HepG2 (cell line): ENCODE results near the gene SYMPK. TPM values are rescaled to one million over a fixed set of nuclear protein-coding genes. Genes with fewer than 3 reads are reported as not detected.

ENCODE experiments used
- CHD2 ChIP-seq: IDR thresholded peaks from 2 replicates; pipeline ENCODE4 v1.6.1; 2011; ENCODE audit warnings: low read depth, low read length, improper control_type of control experiment
- SKI ChIP-seq: fragments of 450-650 bp; IDR thresholded peaks from one replicate; pipeline ENCODE4 v1.6.1; 2018; ENCODE audit warnings: mild to moderate bottlenecking; ENCODE audit not compliant: partially characterized antibody
- SOX6 ChIP-seq, 2 experiments: fragments of 450-650 bp in 1 of 2; sonication (generic) in 1 of 2; formaldehyde crosslinking in 1 of 2; IDR thresholded peaks; 2 replicates each; pipeline versions ENCODE4 v1.4.0 to v1.6.1; 2017 to 2020; ENCODE audit warnings: antibody characterized with exemption in 1 of 2, mild to moderate bottlenecking in 1 of 2, missing genetic modification reagents in 1 of 2
- TBP ChIP-seq: sonication (generic); formaldehyde crosslinking; IDR thresholded peaks from 2 replicates; pipeline ENCODE4 v1.5.0; 2020; ENCODE audit warnings: missing genetic modification reagents
- ZNF326 ChIP-seq: sonication (generic); formaldehyde crosslinking; IDR thresholded peaks from 2 replicates; pipeline ENCODE4 v1.4.0; 2020; ENCODE audit warnings: missing genetic modification reagents, borderline replicate concordance
- ZNF34 ChIP-seq: sonication (generic); formaldehyde crosslinking; IDR thresholded peaks from 2 replicates; pipeline ENCODE4 v1.4.0; 2020; ENCODE audit warnings: mild to moderate bottlenecking, missing genetic modification reagents, borderline replicate concordance
- ZNF564 ChIP-seq: sonication (generic); formaldehyde crosslinking; IDR thresholded peaks from 2 replicates; pipeline ENCODE4 v1.8.1; 2023; ENCODE audit warnings: mild to moderate bottlenecking, missing genetic modification reagents
- ZNF652 ChIP-seq: IDR thresholded peaks from 2 replicates; pipeline ENCODE4 v1.6.1; 2016; ENCODE audit warnings: low read depth, borderline replicate concordance
- ZSCAN25 ChIP-seq: sonication (generic); formaldehyde crosslinking; IDR thresholded peaks from 2 replicates; pipeline ENCODE4 v1.8.0; 2022; ENCODE audit warnings: mild to moderate bottlenecking, missing genetic modification reagents
- polyA plus RNA-seq, 8 experiments: library from polyadenylated mRNA; depleted of rRNA in 3 of 8; stranded (reverse) in 7 of 8; unstranded in 1 of 8; fragments of >200 nt; fragmentation: Illumina TruSeq in 4 of 8; extraction: Trizol in 4 of 8; gene quantifications; 2 replicates each; pipeline versions ENCODE4 v1.2.1 to v1.2.3, GENCODE V29; 2011 to 2016; ENCODE audit warnings: low read depth in 4 of 8, missing spikeins in 1 of 8, mixed read lengths in 1 of 8; ENCODE audit not compliant: insufficient read depth in 1 of 8
- total RNA-seq, 5 experiments: library from RNA; depleted of rRNA; stranded (reverse); fragments of >200 nt; fragmentation: Illumina TruSeq; extraction: Trizol; gene quantifications; 2 replicates each; pipeline ENCODE4 v1.2.3, GENCODE V29; 2016; ENCODE audit warnings: low read depth in 1 of 5
- TF ChIP-seq, protein P1 (sequence below): sonication (generic); formaldehyde crosslinking; IDR thresholded peaks from 2 replicates; pipeline ENCODE4 v1.5.0; 2020; ENCODE audit warnings: mild to moderate bottlenecking, missing genetic modification reagents
- TF ChIP-seq, protein P2 (sequence below): sonication (generic); formaldehyde crosslinking; IDR thresholded peaks from 2 replicates; pipeline ENCODE4 v1.4.0; 2020; ENCODE audit warnings: mild to moderate bottlenecking, missing genetic modification reagents
- TF ChIP-seq, protein P3 (sequence below): sonication (generic); formaldehyde crosslinking; IDR thresholded peaks from 2 replicates; pipeline ENCODE4 v1.5.0; 2020; ENCODE audit warnings: mild to moderate bottlenecking, missing genetic modification reagents, borderline replicate concordance

The SYMPK gene
- total and polyA plus RNA-seq, 2 of the 13 experiments (the other 11 are each of a cell fraction or from before 2014, with no cell fraction given): 21.9 to 55.7 TPM

DNA sequence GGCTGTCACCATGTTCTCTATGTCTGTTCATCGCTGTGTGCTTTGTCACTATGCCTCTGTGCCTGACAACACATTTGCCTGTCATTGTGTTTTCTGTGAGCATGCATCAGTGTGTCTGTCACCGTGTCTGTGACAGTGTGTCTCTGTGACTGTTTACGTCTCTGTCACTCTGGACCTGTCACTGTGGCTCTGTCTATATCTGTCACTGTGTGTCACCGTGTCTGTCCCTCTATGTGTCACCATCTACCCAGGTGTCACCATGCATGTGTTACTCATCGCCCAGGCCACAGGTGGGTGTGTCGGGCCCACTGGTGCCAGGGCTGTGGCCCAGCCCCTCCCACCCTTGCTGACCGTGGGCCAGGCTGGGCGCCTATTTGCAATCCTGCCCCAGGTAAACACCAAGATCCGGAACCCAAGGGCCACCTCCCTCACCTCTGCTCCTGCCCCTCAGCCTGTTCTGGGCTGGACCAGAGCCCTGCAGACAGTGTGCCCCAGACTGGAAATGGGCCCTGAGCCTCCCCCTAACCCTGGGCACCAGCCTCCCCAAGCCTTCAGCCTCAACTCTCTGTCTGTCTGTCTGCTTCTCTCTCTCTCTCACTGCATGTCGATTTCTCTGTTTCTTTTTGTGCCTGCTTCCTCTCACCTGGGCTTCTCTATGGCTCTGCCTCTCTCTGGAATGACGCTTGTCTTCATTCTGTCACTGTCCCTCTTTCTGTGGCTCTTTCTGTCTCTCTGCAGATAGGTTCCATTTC is 15.3 kb upstream of the SYMPK start (continued):
- TF ChIP-seq ZNF652: peak; percentile 45; the same call in 1 of the 2 replicates
- TF ChIP-seq, protein P1, sequence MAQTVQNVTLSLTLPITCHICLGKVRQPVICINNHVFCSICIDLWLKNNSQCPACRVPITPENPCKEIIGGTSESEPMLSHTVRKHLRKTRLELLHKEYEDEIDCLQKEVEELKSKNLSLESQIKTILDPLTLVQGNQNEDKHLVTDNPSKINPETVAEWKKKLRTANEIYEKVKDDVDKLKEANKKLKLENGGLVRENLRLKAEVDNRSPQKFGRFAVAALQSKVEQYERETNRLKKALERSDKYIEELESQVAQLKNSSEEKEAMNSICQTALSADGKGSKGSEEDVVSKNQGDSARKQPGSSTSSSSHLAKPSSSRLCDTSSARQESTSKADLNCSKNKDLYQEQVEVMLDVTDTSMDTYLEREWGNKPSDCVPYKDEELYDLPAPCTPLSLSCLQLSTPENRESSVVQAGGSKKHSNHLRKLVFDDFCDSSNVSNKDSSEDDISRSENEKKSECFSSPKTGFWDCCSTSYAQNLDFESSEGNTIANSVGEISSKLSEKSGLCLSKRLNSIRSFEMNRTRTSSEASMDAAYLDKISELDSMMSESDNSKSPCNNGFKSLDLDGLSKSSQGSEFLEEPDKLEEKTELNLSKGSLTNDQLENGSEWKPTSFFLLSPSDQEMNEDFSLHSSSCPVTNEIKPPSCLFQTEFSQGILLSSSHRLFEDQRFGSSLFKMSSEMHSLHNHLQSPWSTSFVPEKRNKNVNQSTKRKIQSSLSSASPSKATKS (CRISPR knock-in tag): no peak
- no peak for TF ChIP-seq TBP (CRISPR knock-in tag)
- TF ChIP-seq, protein P2, sequence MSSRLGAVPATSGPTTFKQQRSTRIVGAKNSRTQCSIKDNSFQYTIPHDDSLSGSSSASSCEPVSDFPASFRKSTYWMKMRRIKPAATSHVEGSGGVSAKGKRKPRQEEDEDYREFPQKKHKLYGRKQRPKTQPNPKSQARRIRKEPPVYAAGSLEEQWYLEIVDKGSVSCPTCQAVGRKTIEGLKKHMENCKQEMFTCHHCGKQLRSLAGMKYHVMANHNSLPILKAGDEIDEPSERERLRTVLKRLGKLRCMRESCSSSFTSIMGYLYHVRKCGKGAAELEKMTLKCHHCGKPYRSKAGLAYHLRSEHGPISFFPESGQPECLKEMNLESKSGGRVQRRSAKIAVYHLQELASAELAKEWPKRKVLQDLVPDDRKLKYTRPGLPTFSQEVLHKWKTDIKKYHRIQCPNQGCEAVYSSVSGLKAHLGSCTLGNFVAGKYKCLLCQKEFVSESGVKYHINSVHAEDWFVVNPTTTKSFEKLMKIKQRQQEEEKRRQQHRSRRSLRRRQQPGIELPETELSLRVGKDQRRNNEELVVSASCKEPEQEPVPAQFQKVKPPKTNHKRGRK: 0 out of 2 replicates have a peak, but pooled peaks have one; percentile 31
- TF ChIP-seq SKI: peak; percentile 50
- TF ChIP-seq CHD2: no peak
- TF ChIP-seq SOX6 (IDR thresholded peaks at IDR 0.05): no peak
- 0 out of 2 replicates have a peak, but pooled peaks have one; percentile 34 for TF ChIP-seq SOX6 (CRISPR knock-in tag; IDR thresholded peaks at IDR 0.05)
- TF ChIP-seq ZNF326 (CRISPR knock-in tag): no peak
- no peak for TF ChIP-seq ZNF34 (CRISPR knock-in tag)
- TF ChIP-seq, protein P3, sequence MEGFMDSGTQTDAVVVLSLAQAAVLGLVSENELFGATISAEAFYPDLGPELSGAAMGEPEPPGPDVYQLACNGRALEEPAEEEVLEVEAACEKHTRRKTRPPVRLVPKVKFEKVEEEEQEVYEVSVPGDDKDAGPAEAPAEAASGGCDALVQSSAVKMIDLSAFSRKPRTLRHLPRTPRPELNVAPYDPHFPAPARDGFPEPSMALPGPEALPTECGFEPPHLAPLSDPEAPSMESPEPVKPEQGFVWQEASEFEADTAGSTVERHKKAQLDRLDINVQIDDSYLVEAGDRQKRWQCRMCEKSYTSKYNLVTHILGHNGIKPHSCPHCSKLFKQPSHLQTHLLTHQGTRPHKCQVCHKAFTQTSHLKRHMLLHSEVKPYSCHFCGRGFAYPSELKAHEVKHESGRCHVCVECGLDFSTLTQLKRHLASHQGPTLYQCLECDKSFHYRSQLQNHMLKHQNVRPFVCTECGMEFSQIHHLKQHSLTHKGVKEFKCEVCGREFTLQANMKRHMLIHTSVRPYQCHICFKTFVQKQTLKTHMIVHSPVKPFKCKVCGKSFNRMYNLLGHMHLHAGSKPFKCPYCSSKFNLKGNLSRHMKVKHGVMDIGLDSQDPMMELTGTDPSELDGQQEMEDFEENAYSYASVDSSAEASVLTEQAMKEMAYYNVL: no peak
- peak; percentile 81; the same call in 1 of the 2 replicates for TF ChIP-seq ZSCAN25 (CRISPR knock-in tag)
- TF ChIP-seq ZNF564 (CRISPR knock-in tag): no peak
